Thyroid gland (tissue), 4 donors: ENCODE measurements around the gene DLK1. TPM values are rescaled to one million over a fixed set of nuclear protein-coding genes. Genes with fewer than 3 reads are reported as not detected.

Experiments used
- DNase-seq, 2 donors: peaks; one replicate each; pipeline ENCODE4 v3.0.0-alpha.2; 2019
- H3K27ac ChIP-seq, 3 donors: fragments of 200-600 bp; sonication (generic); 1 replicate in 2 of 3; 2 replicates in 1 of 3; pipeline ENCODE4 v1.5.1; 2016 to 2019; ENCODE audit warnings: mild to moderate bottlenecking in 1 of 3, moderate library complexity in 1 of 3
- H3K27me3 ChIP-seq: fragments of 200-600 bp; sonication (generic); one replicate; pipeline ENCODE4 v1.5.1; 2019
- H3K36me3 ChIP-seq, 2 donors: fragments of 200-600 bp; sonication (generic); one replicate each; pipeline ENCODE4 v1.5.1; 2016 to 2019
- H3K4me1 ChIP-seq, 2 donors: fragments of 200-600 bp; sonication (generic); one replicate each; pipeline ENCODE4 v1.5.1; 2017 to 2019
- H3K4me3 ChIP-seq, 3 donors: fragments of 200-600 bp; sonication (generic); replicated peaks in 1 of 3; 1 replicate in 2 of 3; 2 replicates in 1 of 3; pipeline ENCODE4 v1.5.1; 2016; ENCODE audit warnings: mild to moderate bottlenecking in 1 of 3
- H3K9me3 ChIP-seq: fragments of 200-600 bp; sonication (generic); one replicate; pipeline ENCODE4 v1.5.1; 2017
- POLR2A ChIP-seq, 2 donors: fragments of 450-650 bp; IDR thresholded peaks; one replicate each; pipeline ENCODE4 v1.6.1; 2017; ENCODE audit warnings: antibody characterized with exemption in 2 of 2, mild to moderate bottlenecking in 2 of 2, moderate library complexity in 1 of 2
- WGBS, 2 donors: methylation state at CpG; one replicate each; pipeline ENCODE4 v1.1.5; 2017; 5-methylcytosine and 5-hydroxymethylcytosine counted together
- intact Hi-C: fragments of 100-400 bp; cut with DNase I; formaldehyde crosslinking; loops from one replicate; pipeline ENCODE4 v1.15.1; 2023
- total RNA-seq, 4 donors: library from RNA; depleted of rRNA; stranded (reverse); fragments of >200 nt; gene quantifications; one replicate each; pipeline ENCODE4 v1.2.3, GENCODE V29; 2016
- TF ChIP-seq, protein P1 (sequence below), 6 experiments: fragments of 200-600 bp in 3 of 6; fragments of 450-650 bp in 3 of 6; sonication (generic) in 3 of 6; IDR thresholded peaks; one replicate each; pipeline ENCODE4 v1.5.1; 2016 to 2019; ENCODE audit warnings: antibody characterized with exemption in 6 of 6, mild to moderate bottlenecking in 2 of 6, inconsistent platforms in 1 of 6, moderate library complexity in 1 of 6

DLK1 gene
- total RNA-seq, 4 donors from 2014 or later: 0.40 TPM; not detected in 3

DNA sequence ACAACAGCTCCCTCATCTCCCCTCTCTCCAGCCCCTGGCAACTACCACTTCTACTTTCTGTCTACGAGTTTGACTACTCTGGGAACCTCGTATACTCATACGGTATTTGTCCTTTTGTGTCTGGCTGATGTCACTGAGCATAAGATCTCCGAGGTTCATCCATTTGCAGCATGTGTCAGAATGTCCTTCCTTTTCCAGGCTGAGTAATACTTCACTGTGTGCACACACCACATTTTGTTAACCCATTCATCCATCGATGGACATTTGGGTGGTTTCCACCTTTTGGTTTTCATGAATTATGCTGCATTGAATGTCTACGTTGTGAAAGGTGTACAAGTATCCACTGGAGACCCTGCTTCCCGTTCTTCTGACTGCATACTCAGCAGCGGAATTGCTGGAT is 24.1 kb upstream of the DLK1 start:
- no peak for DNase-seq
- H3K27ac ChIP-seq: no peak overlapping the region
- no peaks in the 10 kb centered on the region for H3K36me3 ChIP-seq
- no peaks in the 10 kb centered on the region for H3K4me1 ChIP-seq
- TF ChIP-seq, protein P1, sequence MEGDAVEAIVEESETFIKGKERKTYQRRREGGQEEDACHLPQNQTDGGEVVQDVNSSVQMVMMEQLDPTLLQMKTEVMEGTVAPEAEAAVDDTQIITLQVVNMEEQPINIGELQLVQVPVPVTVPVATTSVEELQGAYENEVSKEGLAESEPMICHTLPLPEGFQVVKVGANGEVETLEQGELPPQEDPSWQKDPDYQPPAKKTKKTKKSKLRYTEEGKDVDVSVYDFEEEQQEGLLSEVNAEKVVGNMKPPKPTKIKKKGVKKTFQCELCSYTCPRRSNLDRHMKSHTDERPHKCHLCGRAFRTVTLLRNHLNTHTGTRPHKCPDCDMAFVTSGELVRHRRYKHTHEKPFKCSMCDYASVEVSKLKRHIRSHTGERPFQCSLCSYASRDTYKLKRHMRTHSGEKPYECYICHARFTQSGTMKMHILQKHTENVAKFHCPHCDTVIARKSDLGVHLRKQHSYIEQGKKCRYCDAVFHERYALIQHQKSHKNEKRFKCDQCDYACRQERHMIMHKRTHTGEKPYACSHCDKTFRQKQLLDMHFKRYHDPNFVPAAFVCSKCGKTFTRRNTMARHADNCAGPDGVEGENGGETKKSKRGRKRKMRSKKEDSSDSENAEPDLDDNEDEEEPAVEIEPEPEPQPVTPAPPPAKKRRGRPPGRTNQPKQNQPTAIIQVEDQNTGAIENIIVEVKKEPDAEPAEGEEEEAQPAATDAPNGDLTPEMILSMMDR (IDR thresholded peaks at IDR 0.05): no peak
- TF ChIP-seq POLR2A (IDR thresholded peaks at IDR 0.05): no peak
- WGBS, 2 donors: 73 to 85% methylated on average over 8 of the region's 8 CpGs
- intact Hi-C loops: no loop called here
- no peaks in the 10 kb centered on the region for H3K9me3 ChIP-seq
- no peaks in the 10 kb centered on the region for H3K27me3 ChIP-seq
- H3K4me3 ChIP-seq: no peak overlapping the region

DNA sequence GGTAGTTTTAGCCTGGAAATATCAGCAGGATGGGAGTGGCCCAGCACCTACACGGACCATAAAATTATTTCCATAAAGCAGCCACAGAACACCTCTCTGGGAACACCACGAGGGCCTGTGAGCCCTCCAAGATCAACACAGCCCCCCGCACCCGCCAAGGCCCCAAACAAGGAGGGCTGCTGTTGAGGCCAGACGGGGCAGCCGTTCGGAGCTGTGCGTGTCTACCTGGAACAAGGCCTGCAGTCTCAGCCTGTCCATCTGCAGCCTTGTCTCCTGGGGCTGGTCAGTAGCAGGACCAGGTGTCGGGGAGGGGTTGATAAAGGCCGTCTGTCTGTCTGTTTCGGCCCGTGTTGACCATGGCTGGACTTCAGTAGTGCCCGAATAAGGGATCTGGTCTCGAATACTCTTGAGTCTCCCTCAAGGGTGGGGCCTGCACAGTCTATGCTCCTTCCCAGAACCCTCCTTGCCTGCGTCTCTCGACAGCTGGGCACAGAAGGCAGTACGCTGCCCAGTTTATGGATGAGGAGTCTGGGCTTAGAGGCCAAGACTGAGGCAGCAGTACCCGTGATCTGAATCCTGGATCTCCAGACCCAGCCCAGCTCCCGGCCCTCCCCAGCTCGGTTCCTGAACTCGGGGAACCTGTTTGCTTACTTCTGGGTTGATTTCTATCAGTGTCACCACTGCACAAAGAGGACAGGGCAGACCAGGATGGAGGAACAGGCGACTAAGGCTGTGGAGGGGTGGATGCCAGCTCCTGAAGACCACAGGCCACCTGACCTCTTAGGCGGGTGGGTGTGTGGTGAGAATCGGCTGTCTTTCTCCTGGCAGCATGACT is 23.1 kb upstream of the DLK1 start:
- intact Hi-C loops: no loop called here
- no peak for DNase-seq
- Histone ChIP-seq H3K4me3 (no peak overlapping the region), H3K4me1 (peaks cover 0 to 1% of the 10 kb centered on the region in 2 donors), H3K27me3 (no peaks in the 10 kb centered on the region), H3K9me3 (no peaks in the 10 kb centered on the region), H3K27ac (no peak overlapping the region), H3K36me3 (no peaks in the 10 kb centered on the region)
- TF ChIP-seq, protein P1 (IDR thresholded peaks at IDR 0.05): no peak
- TF ChIP-seq POLR2A (IDR thresholded peaks at IDR 0.05): no peak
- 76 to 85% methylated on average over 15 to 18 of the region's 24 CpGs for WGBS, 2 donors

DNA sequence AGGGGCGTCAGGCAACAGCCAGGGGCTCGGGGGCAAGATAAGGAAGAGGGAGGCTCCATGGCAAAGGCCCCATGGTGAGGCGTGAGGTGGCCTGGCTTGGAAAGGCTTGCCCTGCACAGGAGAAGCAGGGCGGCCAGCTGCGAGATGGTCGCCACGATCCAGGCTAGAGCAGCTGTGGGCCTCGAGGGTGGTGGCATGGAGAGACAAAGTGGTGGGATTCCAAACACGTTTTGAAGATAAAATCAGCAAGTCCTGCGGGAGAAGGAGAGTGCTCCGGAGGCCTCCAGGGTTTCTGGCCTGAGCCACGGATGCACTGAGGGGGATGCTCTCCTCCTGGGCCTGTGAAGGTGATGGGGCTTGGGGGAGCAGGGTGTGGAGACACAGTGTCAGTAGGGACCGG is 20.5 kb upstream of the DLK1 start:
- Histone ChIP-seq H3K9me3 (no peaks in the 10 kb centered on the region), H3K4me1 (peaks cover 4 to 14% of the 10 kb centered on the region in 2 donors), H3K27ac (no peak overlapping the region), H3K36me3 (no peaks in the 10 kb centered on the region), H3K4me3 (no peak overlapping the region), H3K27me3 (peaks cover 6% of the 10 kb centered on the region)
- intact Hi-C loops: no loop called here
- no peak for TF ChIP-seq POLR2A (IDR thresholded peaks at IDR 0.05)
- TF ChIP-seq, protein P1 (IDR thresholded peaks at IDR 0.05): no peak
- DNase-seq: no peak
- 65 to 66% methylated on average over 13 of the region's 13 CpGs for WGBS, 2 donors

DNA sequence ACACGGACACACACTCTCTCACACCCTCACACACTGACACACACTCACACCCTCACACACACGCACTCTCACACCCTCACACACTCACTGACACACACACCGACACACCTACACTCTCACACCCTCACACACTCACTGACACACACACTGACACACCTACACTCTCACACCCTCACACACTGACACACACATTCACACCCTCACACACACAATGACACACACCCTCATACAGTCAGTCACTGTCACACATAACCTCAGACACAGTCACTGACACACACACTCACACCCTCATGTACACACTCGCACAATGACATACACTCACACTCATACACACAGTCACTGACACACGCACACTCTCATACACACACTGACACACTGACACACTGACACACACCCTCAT is 19.8 kb upstream of the DLK1 start:
- H3K9me3 ChIP-seq: no peaks in the 10 kb centered on the region
- peaks cover 4 to 14% of the 10 kb centered on the region in 2 donors for H3K4me1 ChIP-seq
- no peak overlapping the region for H3K27ac ChIP-seq
- intact Hi-C loops: no loop called here
- H3K27me3 ChIP-seq: peaks cover 6% of the 10 kb centered on the region
- H3K4me3 ChIP-seq: no peak overlapping the region
- no peak for TF ChIP-seq POLR2A (IDR thresholded peaks at IDR 0.05)
- TF ChIP-seq, protein P1 (IDR thresholded peaks at IDR 0.05): no peak
- WGBS, 2 donors: 67 to 72% methylated on average over 5 of the region's 5 CpGs
- no peaks in the 10 kb centered on the region for H3K36me3 ChIP-seq
- DNase-seq: no peak
